WTC11 (cell line): ENCODE results near the gene TLNRD1. TPM values are rescaled to one million over a fixed set of nuclear protein-coding genes. Genes with fewer than 3 reads are reported as not detected.

Experiments
- AR ChIP-seq: fragments of 250-450 bp; sonication (Bioruptor Pico); IDR thresholded peaks from 2 replicates; pipeline ENCODE4 v1.9.0; 2021; ENCODE audit warnings: mild to moderate bottlenecking
- ATF2 ChIP-seq: sonication (generic); formaldehyde crosslinking; IDR thresholded peaks from 2 replicates; pipeline ENCODE4 v1.8.1; 2022; ENCODE audit warnings: low read depth, missing genetic modification reagents, borderline replicate concordance
- CREB1 ChIP-seq: sonication (generic); formaldehyde crosslinking; IDR thresholded peaks from 2 replicates; pipeline ENCODE4 v1.8.0; 2023; ENCODE audit warnings: mild to moderate bottlenecking, missing genetic modification reagents
- CREM ChIP-seq: sonication (generic); formaldehyde crosslinking; IDR thresholded peaks from 2 replicates; pipeline ENCODE4 v1.8.1; 2022; ENCODE audit warnings: mild to moderate bottlenecking, missing genetic modification reagents, moderate library complexity
- CTCF ChIP-seq: fragments of 200-600 bp; IDR thresholded peaks from 2 replicates; pipeline ENCODE4 v1.8.0; 2022; ENCODE audit warnings: antibody characterized with exemption
- E2F5 ChIP-seq: sonication (generic); formaldehyde crosslinking; IDR thresholded peaks from 2 replicates; pipeline ENCODE4 v1.8.1; 2022; ENCODE audit warnings: mild to moderate bottlenecking, moderate library complexity, missing genetic modification reagents
- ETV6 ChIP-seq: sonication (generic); formaldehyde crosslinking; IDR thresholded peaks from 2 replicates; pipeline ENCODE4 v1.8.1; 2022; ENCODE audit warnings: mild to moderate bottlenecking, missing genetic modification reagents
- FOXP1 ChIP-seq: sonication (generic); formaldehyde crosslinking; IDR thresholded peaks from 2 replicates; pipeline ENCODE4 v1.8.0; 2022; ENCODE audit warnings: missing genetic modification reagents, mild to moderate bottlenecking, moderate library complexity, borderline replicate concordance
- IRF1 ChIP-seq: sonication (generic); formaldehyde crosslinking; IDR thresholded peaks from 2 replicates; pipeline ENCODE4 v1.8.0; 2023; ENCODE audit warnings: missing genetic modification reagents
- JUN ChIP-seq: sonication (generic); formaldehyde crosslinking; IDR thresholded peaks from 2 replicates; pipeline ENCODE4 v1.8.0; 2023; ENCODE audit warnings: mild to moderate bottlenecking, missing genetic modification reagents
- MAX ChIP-seq: sonication (generic); formaldehyde crosslinking; IDR thresholded peaks from 2 replicates; pipeline ENCODE4 v1.8.0; 2022; ENCODE audit warnings: mild to moderate bottlenecking, missing genetic modification reagents
- NR2C2 ChIP-seq: sonication (generic); formaldehyde crosslinking; IDR thresholded peaks from 2 replicates; pipeline ENCODE4 v1.8.0; 2022; ENCODE audit warnings: mild to moderate bottlenecking, missing genetic modification reagents
- RORB ChIP-seq: fragments of 250-450 bp; sonication (Bioruptor Pico); IDR thresholded peaks from 2 replicates; pipeline ENCODE4 v1.9.0; 2021; ENCODE audit warnings: mild to moderate bottlenecking
- SMAD3 ChIP-seq: sonication (generic); formaldehyde crosslinking; IDR thresholded peaks from 2 replicates; pipeline ENCODE4 v1.8.0; 2022; ENCODE audit warnings: missing genetic modification reagents, mild to moderate bottlenecking, borderline replicate concordance
- SP1 ChIP-seq: sonication (generic); formaldehyde crosslinking; conservative IDR thresholded peaks from 2 replicates; pipeline ENCODE4 v1.8.1; 2022; ENCODE audit warnings: missing genetic modification reagents
- TCF7 ChIP-seq: sonication (generic); formaldehyde crosslinking; IDR thresholded peaks from 2 replicates; pipeline ENCODE4 v1.8.0; 2022; ENCODE audit warnings: mild to moderate bottlenecking, low read depth, missing genetic modification reagents, moderate library complexity
- TEAD1 ChIP-seq: sonication (generic); formaldehyde crosslinking; IDR thresholded peaks from 2 replicates; pipeline ENCODE4 v1.8.0; 2022; ENCODE audit warnings: mild to moderate bottlenecking, missing genetic modification reagents
- TP53 ChIP-seq: sonication (generic); formaldehyde crosslinking; IDR thresholded peaks from 2 replicates; pipeline ENCODE4 v1.8.1; 2023; ENCODE audit warnings: mild to moderate bottlenecking, missing genetic modification reagents
- USF2 ChIP-seq: sonication (generic); formaldehyde crosslinking; IDR thresholded peaks from 2 replicates; pipeline ENCODE4 v1.8.1; 2023; ENCODE audit warnings: mild to moderate bottlenecking, missing genetic modification reagents, moderate library complexity
- ZBTB43 ChIP-seq: sonication (generic); formaldehyde crosslinking; IDR thresholded peaks from 2 replicates; pipeline ENCODE4 v1.8.1; 2023; ENCODE audit warnings: mild to moderate bottlenecking, missing genetic modification reagents
- ZNF138 ChIP-seq: sonication (generic); formaldehyde crosslinking; conservative IDR thresholded peaks from 2 replicates; pipeline ENCODE4 v1.8.1; 2022; ENCODE audit warnings: mild to moderate bottlenecking, moderate library complexity, missing genetic modification reagents
- ZNF219 ChIP-seq: sonication (generic); formaldehyde crosslinking; IDR thresholded peaks from 2 replicates; pipeline ENCODE4 v1.8.0; 2023; ENCODE audit warnings: missing genetic modification reagents, mild to moderate bottlenecking, borderline replicate concordance
- ZNF317 ChIP-seq: sonication (generic); formaldehyde crosslinking; IDR thresholded peaks from 2 replicates; pipeline ENCODE4 v1.8.1; 2023; ENCODE audit warnings: low read depth, mild to moderate bottlenecking, moderate library complexity, missing genetic modification reagents, borderline replicate concordance
- ZNF425 ChIP-seq: fragments of 250-450 bp; sonication (Bioruptor Pico); conservative IDR thresholded peaks from 2 replicates; pipeline ENCODE4 v1.9.0; 2021; ENCODE audit warnings: mild to moderate bottlenecking
- total RNA-seq: library from RNA; stranded (reverse); gene quantifications from 3 replicates; pipeline ENCODE4 v1.2.3, GENCODE V29; 2021

TLNRD1 gene
- total RNA-seq, 1 experiment from 2014 or later, result 26.7 TPM

- peak; percentile 58; the same call in 1 of the 2 replicates for TF ChIP-seq E2F5 (CRISPR knock-in tag)
- TF ChIP-seq IRF1 (CRISPR knock-in tag), result peak; percentile 88; the same call in 1 of the 2 replicates
- peak; percentile 71; the same call in 1 of the 2 replicates for TF ChIP-seq FOXP1
- TF ChIP-seq ZNF425 (CRISPR knock-in tag), result no peak
- TF ChIP-seq USF2 (CRISPR knock-in tag), result no peak
- TF ChIP-seq MAX (CRISPR knock-in tag), result no peak
- 0 out of 2 replicates have a peak, but pooled peaks have one; percentile 10 for TF ChIP-seq TCF7 (CRISPR knock-in tag)
- no peak for TF ChIP-seq ZNF317 (CRISPR knock-in tag)
- TF ChIP-seq CREB1, result no peak
- TF ChIP-seq CTCF, result no peak
- TF ChIP-seq ATF2 (CRISPR knock-in tag), result no peak
- TF ChIP-seq ETV6 (CRISPR knock-in tag), result 0 out of 2 replicates have a peak, but pooled peaks have one; percentile 45
- TF ChIP-seq TEAD1, result 0 out of 2 replicates have a peak, but pooled peaks have one; percentile 72
- peak; percentile 87 for TF ChIP-seq JUN (CRISPR knock-in tag)
- TF ChIP-seq ZBTB43, result no peak
- TF ChIP-seq ZNF138 (CRISPR knock-in tag), result no peak
- TF ChIP-seq SMAD3 (CRISPR knock-in tag), result 0 out of 2 replicates have a peak, but pooled peaks have one; percentile 52
- no peak for TF ChIP-seq CREM (CRISPR knock-in tag)
- no peak for TF ChIP-seq RORB (CRISPR knock-in tag)
- no peak for TF ChIP-seq AR (CRISPR knock-in tag)
- TF ChIP-seq TP53 (CRISPR knock-in tag), result no peak; the same call in 1 of the 2 replicates
- no peak for TF ChIP-seq SP1
- TF ChIP-seq NR2C2 (CRISPR knock-in tag), result 0 out of 2 replicates have a peak, but pooled peaks have one; percentile 51
- TF ChIP-seq ZNF219, result peak; percentile 83; the same call in 1 of the 2 replicates
Measured at GRCh38 chr15:81001152-81002008, 657 bp downstream of the TLNRD1 start (continued).
